OCI-LY3 (cell line): ENCODE measurements around the gene PRKCQ.

Experiments used
- H2AFZ ChIP-seq: fragments of 200-600, 300-600 bp; shearing (Covaris generic); 2 replicates; pipeline ENCODE4 v1.6.0; 2014; ENCODE audit warnings: antibody characterized with exemption, low read depth, low read length
- H3K27ac ChIP-seq: fragments of 200-600, 300-600 bp; sonication (generic); 2 replicates; pipeline ENCODE4 v1.5.1; 2014; ENCODE audit warnings: mild to moderate bottlenecking, low read length, moderate library complexity, mixed read lengths
- H3K27me3 ChIP-seq: fragments of 200-600, 300-600 bp; sonication (generic); 2 replicates; pipeline ENCODE4 v1.6.1; 2014; ENCODE audit warnings: low read depth, low read length, mixed read lengths
- H3K36me3 ChIP-seq: fragments of 200-600, 300-600 bp; sonication (generic); replicated peaks from 2 replicates; pipeline ENCODE3; 2014; ENCODE audit warnings: low read depth, low read length, mixed read lengths
- H3K4me1 ChIP-seq: fragments of 300-600, 200-600 bp; sonication (generic); 2 replicates; pipeline ENCODE4 v1.6.1; 2014; ENCODE audit warnings: low read length, mixed read lengths
- H3K4me2 ChIP-seq: fragments of 200-600, 300-600 bp; sonication (generic); 2 replicates; pipeline ENCODE4 v1.6.1; 2014; ENCODE audit warnings: low read length, mixed read lengths
- H3K4me3 ChIP-seq: fragments of 300-600, 200-600 bp; sonication (generic); 2 replicates; pipeline ENCODE4 v1.5.1; 2014; ENCODE audit warnings: antibody characterized with exemption, mild to moderate bottlenecking, low read length, moderate library complexity
- H3K79me2 ChIP-seq: fragments of 300-600, 200-600 bp; shearing (Covaris generic); 2 replicates; pipeline ENCODE4 v1.6.1; 2014; ENCODE audit warnings: mild to moderate bottlenecking, low read length, mixed read lengths
- H3K9ac ChIP-seq: fragments of 300-600, 200-600 bp; shearing (Covaris generic); 2 replicates; pipeline ENCODE4 v1.6.0; 2014; ENCODE audit warnings: mild to moderate bottlenecking, low read length, moderate library complexity
- H3K9me3 ChIP-seq: fragments of 200-600, 300-600 bp; shearing (Covaris generic); 2 replicates; pipeline ENCODE4 v1.6.1; 2014; ENCODE audit warnings: low read length, mixed read lengths; ENCODE audit not compliant: insufficient read depth
- H4K20me1 ChIP-seq: fragments of 200-600, 300-600 bp; sonication (generic); 2 replicates; pipeline ENCODE4 v1.6.1; 2016; ENCODE audit warnings: low read length, mixed read lengths; ENCODE audit not compliant: insufficient read depth
- CTCF ChIP-seq: fragments of 200-600, 300-600 bp; sonication (generic); IDR thresholded peaks from 2 replicates; pipeline ENCODE4 v1.5.1; 2014; ENCODE audit warnings: antibody characterized with exemption, low read length, low read depth
- EZH2phosphoT487 ChIP-seq: fragments of 200-600 bp; shearing (Covaris generic); IDR thresholded peaks from 2 replicates; pipeline ENCODE4 v1.6.1; 2018; ENCODE audit warnings: antibody characterized with exemption, mixed run types, low read depth

PRKCQ gene

GRCh38 chr10:6597478-6597877, 17.4 kb upstream of the PRKCQ start:
- TF ChIP-seq CTCF: no peak
- TF ChIP-seq EZH2phosphoT487: no peak
- H3K4me1 ChIP-seq: peaks cover 6% of the 10 kb centered on the region; the same call in 1 of the 2 replicates

GRCh38 chr10:6595499-6595898, 15.4 kb upstream of the PRKCQ start:
- Histone ChIP-seq H3K4me3 (no peak overlapping the region), H3K36me3 (no peaks in the 10 kb centered on the region), H3K4me2 (no peak overlapping the region), H3K27me3 (no peaks in the 10 kb centered on the region), H3K9ac (no peak overlapping the region), H3K9me3 (no peaks in the 10 kb centered on the region), H2AFZ (no peak overlapping the region), H3K27ac (no peak overlapping the region), H3K79me2 (no peaks in the 10 kb centered on the region), H4K20me1 (no peaks in the 10 kb centered on the region), H3K4me1 (peaks cover 4% of the 10 kb centered on the region; the same call in 1 of the 2 replicates)
- TF ChIP-seq CTCF: no peak
- TF ChIP-seq EZH2phosphoT487: no peak

More at GRCh38 chr10:6597478-6597877, 17.4 kb upstream of the PRKCQ start:
- Histone ChIP-seq H3K27ac (no peak overlapping the region), H2AFZ (no peak overlapping the region), H3K36me3 (no peaks in the 10 kb centered on the region), H4K20me1 (no peaks in the 10 kb centered on the region), H3K79me2 (no peaks in the 10 kb centered on the region), H3K4me3 (no peak overlapping the region), H3K9ac (no peak overlapping the region), H3K4me2 (no peak overlapping the region), H3K9me3 (no peaks in the 10 kb centered on the region), H3K27me3 (no peaks in the 10 kb centered on the region)

- no peaks in the 10 kb centered on the region for H3K4me1 ChIP-seq
- no peaks in the 10 kb centered on the region for H3K9me3 ChIP-seq
- H3K36me3 ChIP-seq: no peaks in the 10 kb centered on the region
- no peak overlapping the region for H3K4me3 ChIP-seq
- TF ChIP-seq CTCF (no peak), EZH2phosphoT487 (no peak)
- H4K20me1 ChIP-seq: no peaks in the 10 kb centered on the region
- no peak overlapping the region for H2AFZ ChIP-seq
- no peak overlapping the region for H3K27ac ChIP-seq
- H3K9ac ChIP-seq: no peak overlapping the region
- H3K4me2 ChIP-seq: no peak overlapping the region
- H3K27me3 ChIP-seq: no peaks in the 10 kb centered on the region
- H3K79me2 ChIP-seq: no peaks in the 10 kb centered on the region
Observed at GRCh38 chr10:6593241-6593671, 13.2 kb upstream of the PRKCQ start.

- no peaks in the 10 kb centered on the region for H3K9me3 ChIP-seq
Observed at GRCh38 chr10:6592080-6592479, 12.0 kb upstream of the PRKCQ start.

More at GRCh38 chr10:6592080-6592479, 12.0 kb upstream of the PRKCQ start:
- no peaks in the 10 kb centered on the region for H3K4me1 ChIP-seq
- H3K4me3 ChIP-seq: no peak overlapping the region
- no peak overlapping the region for H3K4me2 ChIP-seq
- H3K27ac ChIP-seq: no peak overlapping the region
- no peaks in the 10 kb centered on the region for H3K79me2 ChIP-seq
- no peak overlapping the region for H3K9ac ChIP-seq
- H3K36me3 ChIP-seq: no peaks in the 10 kb centered on the region
- no peaks in the 10 kb centered on the region for H4K20me1 ChIP-seq
- TF ChIP-seq CTCF: no peak
- no peak for TF ChIP-seq EZH2phosphoT487
- H2AFZ ChIP-seq: no peak overlapping the region
- no peaks in the 10 kb centered on the region for H3K27me3 ChIP-seq
